ENCODE data around the gene TULP3.
"Not testable (repeated sequence)": the region's sequence is repeated elsewhere in the genome, so short reads cannot be mapped to it uniquely, and the experiment has no call there.

- not testable (repeated sequence) for TF ChIP-seq CTCF (IDR thresholded peaks at IDR 0.05); POLR2AphosphoS5 (IDR thresholded peaks at IDR 0.05; ENCODE audit: insufficient read depth in 1 of 2, low read depth in 1 of 2)
Observed at GRCh38 chr12:2863402-2863801, 27.3 kb upstream of the TULP3 start.

All from vagina (tissue), 2 donors.